Loucy (cell line): ENCODE data around the gene CFAP52.

ENCODE experiments used
- H2AFZ ChIP-seq: fragments of 200-600 bp; sonication (generic); 2 replicates; pipeline ENCODE4 v1.6.0; 2016; ENCODE audit warnings: antibody characterized with exemption, mild to moderate bottlenecking, low read length, moderate library complexity
- H3F3A ChIP-seq: fragments of 200-600 bp; 2 replicates; pipeline ENCODE4 v1.6.0; 2016; ENCODE audit warnings: antibody characterized with exemption, low read depth, mild to moderate bottlenecking
- H3K27me3 ChIP-seq: fragments of 200-600 bp; sonication (generic); 2 replicates; pipeline ENCODE4 v1.6.1; 2014; ENCODE audit warnings: low read length, mild to moderate bottlenecking; ENCODE audit not compliant: insufficient read depth, poor library complexity, severe bottlenecking
- H3K36me3 ChIP-seq: fragments of 200-600 bp; sonication (generic); 2 replicates; pipeline ENCODE4 v1.6.1; 2016; ENCODE audit warnings: low read length; ENCODE audit not compliant: insufficient read depth
- H3K4me1 ChIP-seq: fragments of 200-600 bp; sonication (generic); 2 replicates; pipeline ENCODE4 v1.5.1; 2014; ENCODE audit warnings: low read length, mild to moderate bottlenecking; ENCODE audit not compliant: insufficient read depth, poor library complexity, severe bottlenecking
- H3K4me2 ChIP-seq: fragments of 200-600 bp; sonication (generic); 2 replicates; pipeline ENCODE4 v1.6.0; 2014; ENCODE audit warnings: antibody characterized with exemption, low read length, low read depth, mild to moderate bottlenecking; ENCODE audit not compliant: poor library complexity, severe bottlenecking
- H3K4me3 ChIP-seq: fragments of 200-600 bp; sonication (generic); 2 replicates; pipeline ENCODE4 v1.5.1; 2014; ENCODE audit warnings: low read length, mild to moderate bottlenecking, mixed read lengths; ENCODE audit not compliant: poor library complexity, severe bottlenecking
- H3K79me2 ChIP-seq: fragments of 200-600 bp; sonication (generic); 2 replicates; pipeline ENCODE4 v1.6.1; 2014; ENCODE audit warnings: low read length; ENCODE audit not compliant: insufficient read depth
- H3K9ac ChIP-seq: fragments of 200-600 bp; sonication (generic); 2 replicates; pipeline ENCODE4 v1.6.0; 2014; ENCODE audit warnings: mild to moderate bottlenecking, low read depth, low read length, moderate library complexity; ENCODE audit not compliant: poor library complexity, severe bottlenecking
- H3K9me2 ChIP-seq: fragments of 200-600 bp; sonication (generic); replicated peaks from 2 replicates; pipeline ENCODE4 v1.6.1; 2016; ENCODE audit warnings: low read depth, low read length, mixed read lengths
- H3K9me3 ChIP-seq: fragments of 200-600 bp; sonication (generic); 2 replicates; pipeline ENCODE4 v1.6.1; 2014; ENCODE audit warnings: mild to moderate bottlenecking, antibody characterized with exemption, low read length, low read depth; ENCODE audit not compliant: insufficient read depth
- H4K20me1 ChIP-seq: fragments of 200-600 bp; sonication (generic); 2 replicates; pipeline ENCODE4 v1.6.0; 2014; ENCODE audit warnings: antibody characterized with exemption, low read length, mild to moderate bottlenecking; ENCODE audit not compliant: insufficient read depth, poor library complexity, severe bottlenecking
- CTCF ChIP-seq: fragments of 200-600 bp; sonication (generic); conservative IDR thresholded peaks from 2 replicates; pipeline ENCODE4 v1.5.1; 2014; ENCODE audit warnings: mild to moderate bottlenecking, antibody characterized with exemption, low read length
- EZH2phosphoT487 ChIP-seq: fragments of 200-600 bp; IDR thresholded peaks from 2 replicates; pipeline ENCODE4 v1.6.1; 2018; ENCODE audit warnings: antibody characterized with exemption, mild to moderate bottlenecking, moderate library complexity, borderline replicate concordance

Gene CFAP52

DNA sequence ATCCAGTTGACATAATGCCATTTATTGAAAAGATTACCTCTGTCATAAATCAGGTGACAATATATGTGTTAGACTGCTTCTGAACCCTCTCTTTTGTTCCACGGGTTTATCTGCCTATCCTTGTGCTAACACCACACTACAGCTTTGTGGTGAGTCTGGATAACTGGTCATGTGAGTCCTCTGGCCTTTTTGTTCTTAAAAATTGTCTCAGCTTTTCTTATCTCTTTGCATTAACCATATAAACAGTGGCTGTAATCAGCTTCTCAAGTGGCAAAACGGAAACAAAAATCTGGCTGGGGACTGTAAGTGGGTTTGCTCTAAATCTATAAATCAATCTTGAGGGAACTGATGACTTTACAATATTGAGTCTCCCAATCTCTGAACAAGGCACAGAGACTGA lies 45.4 kb upstream of the CFAP52 start:
- Histone ChIP-seq H3K4me3 (no peak overlapping the region), H3K36me3 (no peaks in the 10 kb centered on the region), H4K20me1 (no peaks in the 10 kb centered on the region), H3K79me2 (no peaks in the 10 kb centered on the region), H3K4me1 (no peaks in the 10 kb centered on the region), H2AFZ (no peak overlapping the region), H3K9ac (no peak overlapping the region), H3K9me3 (no peaks in the 10 kb centered on the region), H3K4me2 (no peak overlapping the region), H3K27me3 (no peaks in the 10 kb centered on the region), H3F3A (no peaks in the 10 kb centered on the region), H3K9me2 (no peaks in the 10 kb centered on the region)
- TF ChIP-seq CTCF (no peak), EZH2phosphoT487 (no peak)

- H3K9me3 ChIP-seq: no peaks in the 10 kb centered on the region
- no peaks in the 10 kb centered on the region for H3K4me1 ChIP-seq
- no peaks in the 10 kb centered on the region for H3K27me3 ChIP-seq
- no peak overlapping the region for H2AFZ ChIP-seq
- H3K9me2 ChIP-seq: no peaks in the 10 kb centered on the region
- H3K4me2 ChIP-seq: no peak overlapping the region
- H3K79me2 ChIP-seq: no peaks in the 10 kb centered on the region
- H4K20me1 ChIP-seq: no peaks in the 10 kb centered on the region
- TF ChIP-seq CTCF (no peak), EZH2phosphoT487 (no peak)
- no peaks in the 10 kb centered on the region for H3F3A ChIP-seq
- H3K9ac ChIP-seq: no peak overlapping the region
- H3K4me3 ChIP-seq: no peak overlapping the region
- H3K36me3 ChIP-seq: no peaks in the 10 kb centered on the region
Observed at GRCh38 chr17:9532715-9533114, 43.7 kb upstream of the CFAP52 start.

DNA sequence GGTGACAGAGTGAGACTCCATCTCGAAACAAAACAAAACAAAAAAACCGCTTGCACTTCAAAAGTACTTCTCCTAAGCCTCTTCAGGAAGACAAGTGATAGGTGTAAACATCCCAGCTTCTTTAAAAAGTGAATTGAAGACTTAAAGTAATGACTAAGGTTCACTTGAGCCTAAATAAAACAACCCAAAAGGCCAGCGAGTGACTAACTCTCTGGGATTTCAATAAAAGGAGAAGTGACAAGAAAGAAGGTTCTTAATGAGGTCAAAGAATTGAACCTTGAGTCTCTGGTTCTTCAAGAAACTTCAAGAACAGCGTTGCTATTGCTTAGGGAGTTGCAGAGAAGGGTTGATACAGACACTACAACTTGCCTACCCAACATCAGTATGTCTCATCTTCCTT lies 43.0 kb upstream of the CFAP52 start:
- Histone ChIP-seq H3F3A (no peaks in the 10 kb centered on the region), H3K9ac (no peak overlapping the region), H3K4me1 (no peaks in the 10 kb centered on the region), H3K27me3 (no peaks in the 10 kb centered on the region), H3K9me2 (no peaks in the 10 kb centered on the region), H3K4me3 (no peak overlapping the region), H3K9me3 (no peaks in the 10 kb centered on the region), H2AFZ (no peak overlapping the region), H3K4me2 (no peak overlapping the region), H3K79me2 (no peaks in the 10 kb centered on the region), H4K20me1 (no peaks in the 10 kb centered on the region), H3K36me3 (no peaks in the 10 kb centered on the region)
- TF ChIP-seq CTCF (no peak), EZH2phosphoT487 (no peak)
